Fibroblast of lung (primary cell): ENCODE data around the gene CWC15. TPM values are rescaled to one million over a fixed set of nuclear protein-coding genes. Genes with fewer than 3 reads are reported as not detected.

Experiments
- DNase-seq, 2 donors: peaks; one replicate each; pipeline versions ENCODE4 v3.0.0 to v3.0.0-alpha.2; 2010; ENCODE audit warnings: low read depth in 2 of 2
- H2AFZ ChIP-seq: 2 replicates; pipeline ENCODE4 v1.5.1; 2012; ENCODE audit warnings: low read length, control low read depth, inconsistent platforms
- H3K27ac ChIP-seq: 2 replicates; pipeline ENCODE4 v1.5.1; 2011; ENCODE audit warnings: low read length, control low read depth; ENCODE audit not compliant: insufficient read depth
- H3K27me3 ChIP-seq: 2 replicates; pipeline ENCODE4 v1.5.1; 2011; ENCODE audit warnings: mild to moderate bottlenecking, low read length; ENCODE audit not compliant: control insufficient read depth, insufficient read depth
- H3K36me3 ChIP-seq: 2 replicates; pipeline ENCODE4 v1.5.1; 2011; ENCODE audit warnings: low read length; ENCODE audit not compliant: control insufficient read depth, insufficient read depth
- H3K4me1 ChIP-seq: 2 replicates; pipeline ENCODE4 v1.5.1; 2011; ENCODE audit warnings: low read length; ENCODE audit not compliant: control insufficient read depth, insufficient read depth; ENCODE audit errors: extremely low read depth
- H3K4me2 ChIP-seq: 2 replicates; pipeline ENCODE4 v1.5.1; 2011; ENCODE audit warnings: low read length, control low read depth; ENCODE audit not compliant: insufficient read depth; ENCODE audit errors: extremely low read depth
- H3K4me3 ChIP-seq, 4 experiments: fragments of 200-600 bp in 1 of 4; sonication (generic) in 1 of 4; replicated peaks in 1 of 4; 2 replicates each; pipeline ENCODE4 v1.5.1; 2011 to 2016; ENCODE audit warnings: low read length in 4 of 4, low read depth in 3 of 4, mild to moderate bottlenecking in 3 of 4, control low read depth in 2 of 4, inconsistent platforms in 1 of 4, mixed read lengths in 1 of 4; ENCODE audit not compliant: insufficient read depth in 1 of 4; ENCODE audit errors: control extremely low read depth in 1 of 4
- H3K79me2 ChIP-seq: 2 replicates; pipeline ENCODE4 v1.5.1; 2012; ENCODE audit warnings: mild to moderate bottlenecking, low read length, inconsistent platforms; ENCODE audit not compliant: control insufficient read depth, insufficient read depth
- H3K9ac ChIP-seq: 2 replicates; pipeline ENCODE4 v1.5.1; 2011; ENCODE audit warnings: mild to moderate bottlenecking, low read length, control low read depth; ENCODE audit not compliant: insufficient read depth
- H3K9me3 ChIP-seq: 2 replicates; pipeline ENCODE4 v1.5.1; 2012; ENCODE audit warnings: low read depth, low read length; ENCODE audit not compliant: control insufficient read depth, insufficient read depth
- H4K20me1 ChIP-seq: 2 replicates; pipeline ENCODE4 v1.5.1; 2011; ENCODE audit warnings: low read length; ENCODE audit not compliant: control insufficient read depth, insufficient read depth; ENCODE audit errors: extremely low read depth
- EZH2 ChIP-seq: IDR thresholded peaks from 2 replicates; pipeline ENCODE4 v1.5.1; 2012; ENCODE audit warnings: low read length, control low read depth, mild to moderate bottlenecking; ENCODE audit errors: missing control alignments
- polyA plus RNA-seq, 2 donors: library from polyadenylated mRNA; depleted of rRNA in 1 of 2; stranded (reverse) in 1 of 2; unstranded in 1 of 2; fragments of >200 nt; gene quantifications; 2 replicates each; pipeline ENCODE4 v1.2.1, GENCODE V29; 2011 to 2012; ENCODE audit warnings: missing spikeins in 1 of 2
- total RNA-seq: library from RNA; depleted of rRNA; stranded (reverse); fragments of >200 nt; gene quantifications from 2 replicates; pipeline ENCODE4 v1.2.1, GENCODE V29; 2014
- TF ChIP-seq, protein P1 (sequence below), 2 donors: IDR thresholded peaks in 1 of 2; conservative IDR thresholded peaks in 1 of 2; 1 replicate in 1 of 2; 2 replicates in 1 of 2; pipeline ENCODE4 v1.5.1; 2011 to 2012; ENCODE audit warnings: low read length in 2 of 2, control low read depth in 1 of 2, inconsistent platforms in 1 of 2, low read depth in 1 of 2, mild to moderate bottlenecking in 1 of 2

CWC15 gene
- total and polyA plus RNA-seq, 2 donors (not counting 1 experiment from before 2014, with no cell fraction given), result 42.1 to 51.4 TPM

DNA sequence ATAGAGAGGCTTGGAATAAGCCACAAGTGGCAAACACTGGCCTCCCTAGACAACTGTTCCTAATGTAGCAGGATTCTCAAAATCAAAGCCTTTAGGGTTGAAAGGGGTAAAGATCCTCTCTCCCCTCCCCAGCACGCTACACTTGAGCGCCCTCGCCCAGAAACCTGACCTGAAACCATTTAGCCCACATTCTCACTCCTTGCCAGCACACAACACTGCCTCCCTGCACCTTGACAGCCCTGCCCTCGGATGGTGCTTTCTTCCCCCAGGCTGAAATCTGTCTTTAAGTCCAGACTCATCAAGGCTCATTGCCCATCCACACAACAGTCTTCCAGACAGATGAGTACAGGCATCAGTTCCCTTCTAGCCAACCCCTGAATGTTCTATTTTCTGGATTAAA is 26.5 kb downstream of the CWC15 start:
- H4K20me1 ChIP-seq, result no peaks in the 10 kb centered on the region
- H3K27me3 ChIP-seq, result no peaks in the 10 kb centered on the region

DNA sequence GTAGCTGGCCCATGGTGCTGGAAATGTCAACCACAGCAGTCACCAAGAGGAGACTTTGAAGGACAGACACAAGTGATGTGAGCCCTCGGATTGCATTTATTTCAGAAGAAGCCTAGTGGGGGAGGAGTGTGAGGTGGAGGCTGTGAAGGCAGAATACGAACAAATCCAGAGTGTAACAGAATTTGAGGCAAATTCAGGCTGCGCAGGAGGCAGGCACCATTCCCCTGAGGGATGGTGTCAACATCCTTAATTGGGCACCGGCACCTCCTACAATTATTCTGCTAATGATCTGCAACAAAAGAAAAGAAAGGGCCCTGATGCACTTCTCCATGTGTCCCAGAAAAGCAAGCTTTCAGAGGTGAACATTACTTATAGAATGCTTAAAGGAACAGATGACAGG is 32.2 kb downstream of the CWC15 start:
- H3K9ac ChIP-seq, result no peak overlapping the region
- TF ChIP-seq, protein P1, sequence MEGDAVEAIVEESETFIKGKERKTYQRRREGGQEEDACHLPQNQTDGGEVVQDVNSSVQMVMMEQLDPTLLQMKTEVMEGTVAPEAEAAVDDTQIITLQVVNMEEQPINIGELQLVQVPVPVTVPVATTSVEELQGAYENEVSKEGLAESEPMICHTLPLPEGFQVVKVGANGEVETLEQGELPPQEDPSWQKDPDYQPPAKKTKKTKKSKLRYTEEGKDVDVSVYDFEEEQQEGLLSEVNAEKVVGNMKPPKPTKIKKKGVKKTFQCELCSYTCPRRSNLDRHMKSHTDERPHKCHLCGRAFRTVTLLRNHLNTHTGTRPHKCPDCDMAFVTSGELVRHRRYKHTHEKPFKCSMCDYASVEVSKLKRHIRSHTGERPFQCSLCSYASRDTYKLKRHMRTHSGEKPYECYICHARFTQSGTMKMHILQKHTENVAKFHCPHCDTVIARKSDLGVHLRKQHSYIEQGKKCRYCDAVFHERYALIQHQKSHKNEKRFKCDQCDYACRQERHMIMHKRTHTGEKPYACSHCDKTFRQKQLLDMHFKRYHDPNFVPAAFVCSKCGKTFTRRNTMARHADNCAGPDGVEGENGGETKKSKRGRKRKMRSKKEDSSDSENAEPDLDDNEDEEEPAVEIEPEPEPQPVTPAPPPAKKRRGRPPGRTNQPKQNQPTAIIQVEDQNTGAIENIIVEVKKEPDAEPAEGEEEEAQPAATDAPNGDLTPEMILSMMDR (conservative IDR thresholded peaks at IDR 0.05 in 1 of 2, IDR thresholded peaks at IDR 0.05 in 1 of 2; ENCODE audit: low read depth in 1 of 2, low read length in 2 of 2), result no peak
- TF ChIP-seq EZH2, result no peak

More for the DNA sequence above, 26.5 kb downstream of the CWC15 start:
- Histone ChIP-seq H3K4me1 (no peaks in the 10 kb centered on the region), H3K27ac (no peak overlapping the region), H2AFZ (no peak overlapping the region), H3K9ac (no peak overlapping the region), H3K36me3 (no peaks in the 10 kb centered on the region), H3K4me3 (no peak overlapping the region), H3K4me2 (no peak overlapping the region), H3K79me2 (no peaks in the 10 kb centered on the region), H3K9me3 (no peaks in the 10 kb centered on the region)
- DNase-seq, result no peak
- TF ChIP-seq EZH2, result no peak
- TF ChIP-seq, protein P1 (conservative IDR thresholded peaks at IDR 0.05 in 1 of 2, IDR thresholded peaks at IDR 0.05 in 1 of 2; ENCODE audit: low read depth in 1 of 2, low read length in 2 of 2), result no peak

DNA sequence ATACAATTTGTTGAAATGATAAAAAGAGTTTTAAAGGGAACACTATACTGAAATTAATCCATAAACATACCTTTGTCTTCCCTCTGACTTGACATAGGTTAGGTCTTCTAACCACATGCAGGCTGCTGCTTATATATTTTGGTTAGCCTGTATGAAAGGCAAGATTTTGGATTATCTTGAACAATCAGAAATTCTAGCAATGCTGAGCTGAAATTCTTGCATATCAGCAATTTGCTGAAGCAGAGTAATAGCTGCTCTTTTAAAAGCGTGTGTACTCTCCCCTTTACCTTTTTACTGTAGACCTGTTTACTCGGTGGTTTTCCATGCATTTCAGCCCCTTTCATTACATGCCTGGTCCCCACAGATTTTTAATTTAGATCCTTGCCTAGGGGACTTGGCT is 34.0 kb downstream of the CWC15 start:
- Histone ChIP-seq H3K9ac (no peak overlapping the region), H3K4me3 (no peak overlapping the region), H3K4me2 (no peak overlapping the region), H3K9me3 (no peaks in the 10 kb centered on the region), H3K27ac (no peak overlapping the region), H3K4me1 (peaks cover 16% of the 10 kb centered on the region), H3K36me3 (no peaks in the 10 kb centered on the region), H3K79me2 (no peaks in the 10 kb centered on the region), H3K27me3 (no peaks in the 10 kb centered on the region), H2AFZ (no peak overlapping the region), H4K20me1 (no peaks in the 10 kb centered on the region)
- TF ChIP-seq EZH2, result no peak
- TF ChIP-seq, protein P1 (conservative IDR thresholded peaks at IDR 0.05 in 1 of 2, IDR thresholded peaks at IDR 0.05 in 1 of 2; ENCODE audit: low read depth in 1 of 2, low read length in 2 of 2), result no peak
- no peak for DNase-seq

More for the DNA sequence above, 32.2 kb downstream of the CWC15 start:
- Histone ChIP-seq H3K27ac (no peak overlapping the region), H3K36me3 (no peaks in the 10 kb centered on the region), H3K79me2 (no peaks in the 10 kb centered on the region), H3K9me3 (no peaks in the 10 kb centered on the region), H2AFZ (no peak overlapping the region), H3K4me1 (peaks cover 6% of the 10 kb centered on the region), H3K4me2 (no peak overlapping the region), H3K27me3 (no peaks in the 10 kb centered on the region), H4K20me1 (no peaks in the 10 kb centered on the region), H3K4me3 (no peak overlapping the region)
- DNase-seq, result no peak
